ENCODE results near the gene MYO1B.

The MYO1B gene

GRCh38 chr2:191363267-191363666 lies 118.1 kb downstream of the MYO1B start:
- Histone ChIP-seq H3K9ac (ENCODE audit: low read length) (no peak overlapping the region), H3K4me3 (ENCODE audit: insufficient read depth, low read length, poor library complexity, severe bottlenecking) (no peak overlapping the region)
- TF ChIP-seq EZH2phosphoT487 (conservative IDR thresholded peaks at IDR 0.05; ENCODE audit: low read length) = no peak
- TF ChIP-seq, protein P1, sequence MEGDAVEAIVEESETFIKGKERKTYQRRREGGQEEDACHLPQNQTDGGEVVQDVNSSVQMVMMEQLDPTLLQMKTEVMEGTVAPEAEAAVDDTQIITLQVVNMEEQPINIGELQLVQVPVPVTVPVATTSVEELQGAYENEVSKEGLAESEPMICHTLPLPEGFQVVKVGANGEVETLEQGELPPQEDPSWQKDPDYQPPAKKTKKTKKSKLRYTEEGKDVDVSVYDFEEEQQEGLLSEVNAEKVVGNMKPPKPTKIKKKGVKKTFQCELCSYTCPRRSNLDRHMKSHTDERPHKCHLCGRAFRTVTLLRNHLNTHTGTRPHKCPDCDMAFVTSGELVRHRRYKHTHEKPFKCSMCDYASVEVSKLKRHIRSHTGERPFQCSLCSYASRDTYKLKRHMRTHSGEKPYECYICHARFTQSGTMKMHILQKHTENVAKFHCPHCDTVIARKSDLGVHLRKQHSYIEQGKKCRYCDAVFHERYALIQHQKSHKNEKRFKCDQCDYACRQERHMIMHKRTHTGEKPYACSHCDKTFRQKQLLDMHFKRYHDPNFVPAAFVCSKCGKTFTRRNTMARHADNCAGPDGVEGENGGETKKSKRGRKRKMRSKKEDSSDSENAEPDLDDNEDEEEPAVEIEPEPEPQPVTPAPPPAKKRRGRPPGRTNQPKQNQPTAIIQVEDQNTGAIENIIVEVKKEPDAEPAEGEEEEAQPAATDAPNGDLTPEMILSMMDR (IDR thresholded peaks at IDR 0.05; ENCODE audit: insufficient read depth, low read length, poor library complexity, severe bottlenecking) = no peak

GRCh38 chr2:191365089-191365488 lies 119.9 kb downstream of the MYO1B start:
- H4K20me1 ChIP-seq (ENCODE audit: low read depth, low read length) = no peaks in the 10 kb centered on the region
- TF ChIP-seq, protein P1 (IDR thresholded peaks at IDR 0.05; ENCODE audit: insufficient read depth, low read length, poor library complexity, severe bottlenecking) = no peak
- no peak for TF ChIP-seq EZH2phosphoT487 (conservative IDR thresholded peaks at IDR 0.05; ENCODE audit: low read length)
- no peak overlapping the region for H3K9ac ChIP-seq (ENCODE audit: low read length)
- no peaks in the 10 kb centered on the region; the same call in 1 of the 2 replicates for H3K27me3 ChIP-seq (ENCODE audit: low read length)
- no peaks in the 10 kb centered on the region for H3K36me3 ChIP-seq (ENCODE audit: low read length)
- H3K27ac ChIP-seq (ENCODE audit: low read depth, low read length) = no peak overlapping the region
- H3F3A ChIP-seq (ENCODE audit: insufficient read depth) = no peaks in the 10 kb centered on the region
- no peaks in the 10 kb centered on the region for H3K79me2 ChIP-seq (ENCODE audit: insufficient read depth, low read length)
- H3K9me3 ChIP-seq (ENCODE audit: insufficient read depth, low read length) = no peaks in the 10 kb centered on the region
- no peak overlapping the region for H3K4me3 ChIP-seq (ENCODE audit: insufficient read depth, low read length, poor library complexity, severe bottlenecking)
- H3K9me2 ChIP-seq (replicated peaks; ENCODE audit: insufficient read depth, low read length) = no peaks in the 10 kb centered on the region
- H3K4me2 ChIP-seq (ENCODE audit: low read depth, low read length, poor library complexity, severe bottlenecking) = no peak overlapping the region
- H2AFZ ChIP-seq (ENCODE audit: low read depth, low read length, severe bottlenecking) = no peak overlapping the region

More at GRCh38 chr2:191363267-191363666, 118.1 kb downstream of the MYO1B start:
- Histone ChIP-seq H3K79me2 (ENCODE audit: insufficient read depth, low read length) (no peaks in the 10 kb centered on the region), H3K9me3 (ENCODE audit: insufficient read depth, low read length) (no peaks in the 10 kb centered on the region), H3K27me3 (ENCODE audit: low read length) (no peaks in the 10 kb centered on the region; the same call in 1 of the 2 replicates), H3K36me3 (ENCODE audit: low read length) (no peaks in the 10 kb centered on the region), H2AFZ (ENCODE audit: low read depth, low read length, severe bottlenecking) (no peak overlapping the region), H3K4me2 (ENCODE audit: low read depth, low read length, poor library complexity, severe bottlenecking) (no peak overlapping the region), H3K27ac (ENCODE audit: low read depth, low read length) (no peak overlapping the region), H3F3A (ENCODE audit: insufficient read depth) (no peaks in the 10 kb centered on the region), H3K9me2 (replicated peaks; ENCODE audit: insufficient read depth, low read length) (no peaks in the 10 kb centered on the region), H4K20me1 (ENCODE audit: low read depth, low read length) (no peaks in the 10 kb centered on the region)

- Histone ChIP-seq H3K9me3 (ENCODE audit: insufficient read depth, low read length) (no peaks in the 10 kb centered on the region), H3K9me2 (replicated peaks; ENCODE audit: insufficient read depth, low read length) (no peaks in the 10 kb centered on the region), H3K4me2 (ENCODE audit: low read depth, low read length, poor library complexity, severe bottlenecking) (no peak overlapping the region), H4K20me1 (ENCODE audit: low read depth, low read length) (no peaks in the 10 kb centered on the region), H3K36me3 (ENCODE audit: low read length) (no peaks in the 10 kb centered on the region), H3F3A (ENCODE audit: insufficient read depth) (no peaks in the 10 kb centered on the region), H2AFZ (ENCODE audit: low read depth, low read length, severe bottlenecking) (no peak overlapping the region), H3K4me3 (ENCODE audit: insufficient read depth, low read length, poor library complexity, severe bottlenecking) (no peak overlapping the region), H3K27ac (ENCODE audit: low read depth, low read length) (no peak overlapping the region), H3K27me3 (ENCODE audit: low read length) (no peaks in the 10 kb centered on the region; the same call in 1 of the 2 replicates), H3K79me2 (ENCODE audit: insufficient read depth, low read length) (no peaks in the 10 kb centered on the region), H3K9ac (ENCODE audit: low read length) (no peak overlapping the region)
- no peak for TF ChIP-seq EZH2phosphoT487 (conservative IDR thresholded peaks at IDR 0.05; ENCODE audit: low read length)
- TF ChIP-seq, protein P1 (IDR thresholded peaks at IDR 0.05; ENCODE audit: insufficient read depth, low read length, poor library complexity, severe bottlenecking) = no peak
Observed at GRCh38 chr2:191366199-191366598, 121.0 kb downstream of the MYO1B start.

Data from SU-DHL-6 (cell line).